ENCODE data around the gene DCP1A. TPM values are rescaled to one million over a fixed set of nuclear protein-coding genes. Genes with fewer than 3 reads are reported as not detected.

DCP1A gene
- total and polyA plus RNA-seq, 2 donors (not counting 3 experiments of a cell fraction or from before 2014, with no cell fraction given), result 32.3 to 38.0 TPM

DNA sequence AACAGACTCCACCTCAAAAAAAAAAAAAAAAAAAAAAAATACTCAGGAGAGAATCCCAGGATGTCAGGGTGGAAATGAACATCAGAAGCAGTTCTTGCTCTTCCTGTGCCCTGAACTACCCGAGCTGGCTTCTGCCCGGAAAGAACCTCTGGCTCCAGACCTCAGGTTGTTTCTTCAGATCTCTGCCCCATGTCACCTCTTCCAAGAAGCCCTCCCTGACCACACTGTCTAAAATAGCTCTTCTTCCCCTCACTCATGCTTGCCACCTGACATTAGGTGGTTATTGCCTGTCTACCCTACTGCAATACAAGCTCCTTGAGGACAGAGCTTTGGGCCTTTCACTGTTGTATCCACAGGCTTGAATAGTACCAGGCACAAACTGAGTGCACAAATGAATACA lies 99.7 kb downstream of the DCP1A start:
- no peaks in the 10 kb centered on the region for H3K9me3 ChIP-seq (replicated peaks; ENCODE audit: control insufficient read depth, insufficient read depth, low read length)
- no peak overlapping the region for H3K4me3 ChIP-seq (replicated peaks in 1 of 3; ENCODE audit: insufficient read depth in 1 of 3, low read depth in 1 of 3, low read length in 3 of 3)
- DNase-seq (ENCODE audit: low read depth, low spot score) (no peak), FAIRE-seq (no peak)
- H3K4me2 ChIP-seq (ENCODE audit: insufficient read depth, low read length), result no peak overlapping the region
- TF ChIP-seq EZH2 (IDR thresholded peaks at IDR 0.05; ENCODE audit: borderline replicate concordance, low read depth, low read length, severe bottlenecking) (no peak), POLR2A (IDR thresholded peaks at IDR 0.05; ENCODE audit: low read depth, low read length) (no peak), MYC (IDR thresholded peaks at IDR 0.05; ENCODE audit: low read depth, low read length) (no peak), FOS (IDR thresholded peaks at IDR 0.05; ENCODE audit: borderline replicate concordance, insufficient read depth, low read length) (no peak), POLR2AphosphoS5 (IDR thresholded peaks at IDR 0.05; ENCODE audit: insufficient read depth, low read depth, low read length) (no peak), JUN (IDR thresholded peaks at IDR 0.05; ENCODE audit: borderline replicate concordance, insufficient read depth, insufficient read length, low read depth) (no peak), GATA2 (IDR thresholded peaks at IDR 0.05; ENCODE audit: insufficient read depth, insufficient read length, low read depth, low read length) (no peak)
- TF ChIP-seq, protein P1, sequence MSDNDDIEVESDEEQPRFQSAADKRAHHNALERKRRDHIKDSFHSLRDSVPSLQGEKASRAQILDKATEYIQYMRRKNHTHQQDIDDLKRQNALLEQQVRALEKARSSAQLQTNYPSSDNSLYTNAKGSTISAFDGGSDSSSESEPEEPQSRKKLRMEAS (IDR thresholded peaks at IDR 0.05; ENCODE audit: insufficient read depth, insufficient read length), result no peak
- TF ChIP-seq, protein P2, sequence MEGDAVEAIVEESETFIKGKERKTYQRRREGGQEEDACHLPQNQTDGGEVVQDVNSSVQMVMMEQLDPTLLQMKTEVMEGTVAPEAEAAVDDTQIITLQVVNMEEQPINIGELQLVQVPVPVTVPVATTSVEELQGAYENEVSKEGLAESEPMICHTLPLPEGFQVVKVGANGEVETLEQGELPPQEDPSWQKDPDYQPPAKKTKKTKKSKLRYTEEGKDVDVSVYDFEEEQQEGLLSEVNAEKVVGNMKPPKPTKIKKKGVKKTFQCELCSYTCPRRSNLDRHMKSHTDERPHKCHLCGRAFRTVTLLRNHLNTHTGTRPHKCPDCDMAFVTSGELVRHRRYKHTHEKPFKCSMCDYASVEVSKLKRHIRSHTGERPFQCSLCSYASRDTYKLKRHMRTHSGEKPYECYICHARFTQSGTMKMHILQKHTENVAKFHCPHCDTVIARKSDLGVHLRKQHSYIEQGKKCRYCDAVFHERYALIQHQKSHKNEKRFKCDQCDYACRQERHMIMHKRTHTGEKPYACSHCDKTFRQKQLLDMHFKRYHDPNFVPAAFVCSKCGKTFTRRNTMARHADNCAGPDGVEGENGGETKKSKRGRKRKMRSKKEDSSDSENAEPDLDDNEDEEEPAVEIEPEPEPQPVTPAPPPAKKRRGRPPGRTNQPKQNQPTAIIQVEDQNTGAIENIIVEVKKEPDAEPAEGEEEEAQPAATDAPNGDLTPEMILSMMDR (IDR thresholded peaks at IDR 0.05; ENCODE audit: extremely low read depth in 1 of 2, insufficient read depth in 1 of 2, low read depth in 1 of 2, low read length in 2 of 2), result no peak
- peaks cover 3% of the 10 kb centered on the region for H4K20me1 ChIP-seq (replicated peaks; ENCODE audit: control insufficient read depth, extremely low read depth, insufficient read depth, low read length)
- no TSS peak for BruUV-seq (replicated peaks)
- dilution Hi-C loops (cut with MboI; ENCODE audit: extremely low pct_ligation_motif_present, low sequenced_read_pairs) (no loop called here), intact Hi-C loops (cut with micrococcal nuclease) (no loop called here)
- ChIA-PET CTCF (interaction anchor here (0.7 kb wide), 1 partner anchor 131 kb away, joined by 3 read pairs; no protein-coding TSS in a partner anchor), POLR2A (no interaction called here)
- H3K27me3 ChIP-seq (ENCODE audit: control insufficient read depth in 2 of 2, insufficient read depth in 2 of 2, low read length in 2 of 2), result no peaks in the 10 kb centered on the region
- H3K79me2 ChIP-seq (ENCODE audit: control insufficient read depth, insufficient read depth, low read length), result peaks cover 100% of the 10 kb centered on the region
- H3K9me1 ChIP-seq (replicated peaks; ENCODE audit: control insufficient read depth, extremely low read depth, insufficient read depth, low read length), result no peaks in the 10 kb centered on the region
- no peak overlapping the region for H3K9ac ChIP-seq (replicated peaks; ENCODE audit: extremely low read depth, insufficient read depth, low read length)
- peaks cover 23% of the 10 kb centered on the region for H3K4me1 ChIP-seq (ENCODE audit: control insufficient read depth, extremely low read depth, insufficient read depth, low read length)
- H3K27ac ChIP-seq (ENCODE audit: insufficient read depth, low read depth, low read length), result no peak overlapping the region
- peaks cover 0 to 2% of the 10 kb centered on the region in 2 experiments for H3K36me3 ChIP-seq (ENCODE audit: control insufficient read depth in 2 of 2, extremely low read depth in 1 of 2, insufficient read depth in 2 of 2, low read length in 2 of 2)
- no peak overlapping the region for H2AFZ ChIP-seq (ENCODE audit: low read depth, low read length)

Data from endothelial cell of umbilical vein (primary cell).